NOMO-1 treated with dmso at 0.1 percent for 144 hours (cell line): ENCODE results near the gene NPHP4.
"Not testable (repeated sequence)": the region's sequence is repeated elsewhere in the genome, so short reads cannot be mapped to it uniquely, and the experiment has no call there.

Experiments used
- DNase-seq: peaks from one replicate; lab custom pipeline; 2025; ENCODE audit not compliant: unreplicated experiment; lab: John Stamatoyannopoulos, UW

Gene NPHP4

DNA sequence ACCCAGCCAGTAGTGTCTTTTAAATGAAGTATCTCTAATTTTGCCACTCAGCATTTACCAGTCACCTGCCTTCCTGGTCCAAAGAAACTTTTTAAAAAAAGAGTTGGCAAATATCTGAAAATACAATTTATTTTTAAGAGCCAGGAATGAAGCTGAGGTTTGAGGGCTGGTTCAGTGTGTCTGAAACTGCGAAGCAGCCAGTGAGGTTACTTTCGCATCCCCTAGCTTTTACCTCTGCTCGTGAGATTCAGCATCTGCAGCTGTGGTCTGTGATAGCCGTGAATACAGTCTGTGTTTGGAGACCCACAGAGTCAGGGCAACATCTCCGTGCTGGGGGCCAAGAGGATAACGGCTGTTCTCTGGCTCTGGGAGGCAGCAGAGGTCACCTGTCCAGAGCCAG, 32.2 kb upstream of the NPHP4 start:
- no peak for DNase-seq

DNA sequence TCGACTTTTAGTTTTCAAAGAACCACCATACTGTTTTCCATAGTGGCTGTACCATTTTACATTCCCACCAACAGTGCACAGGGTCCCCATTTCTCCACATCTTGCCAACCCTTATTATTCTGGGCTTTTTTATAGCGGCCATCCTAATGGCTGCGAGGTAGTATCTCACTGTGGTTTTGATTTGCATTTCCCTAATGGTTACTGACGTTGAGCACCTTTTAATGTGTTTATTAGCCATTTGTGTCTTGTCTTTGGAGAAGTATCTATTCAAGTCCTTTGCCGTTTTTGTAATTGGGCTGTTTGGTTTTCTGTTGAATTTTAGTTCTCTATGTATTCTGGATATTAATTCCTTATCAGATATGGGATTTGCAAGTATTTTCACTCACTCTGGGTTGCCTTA, 31.1 kb upstream of the NPHP4 start:
- DNase-seq, result no peak

DNA sequence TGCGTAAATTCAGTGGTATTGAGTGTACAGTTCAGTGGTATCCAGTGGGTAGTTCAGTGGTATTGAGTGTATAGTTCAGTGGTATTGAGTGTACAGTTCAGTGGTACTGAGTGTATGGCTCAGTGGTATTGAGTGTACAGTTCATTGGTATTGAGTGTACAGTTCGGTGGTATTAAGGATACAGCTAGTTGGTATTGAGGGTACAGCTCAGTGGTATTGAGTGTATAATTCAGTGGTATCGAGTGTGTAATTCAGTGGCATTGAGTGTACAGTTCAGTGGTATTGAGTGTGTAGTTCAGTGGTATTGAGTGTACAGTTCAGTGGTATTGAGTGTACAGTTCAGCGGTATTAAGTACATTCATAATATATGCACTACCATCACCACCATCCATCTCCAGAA, 30.0 kb upstream of the NPHP4 start:
- DNase-seq, result no peak

DNA sequence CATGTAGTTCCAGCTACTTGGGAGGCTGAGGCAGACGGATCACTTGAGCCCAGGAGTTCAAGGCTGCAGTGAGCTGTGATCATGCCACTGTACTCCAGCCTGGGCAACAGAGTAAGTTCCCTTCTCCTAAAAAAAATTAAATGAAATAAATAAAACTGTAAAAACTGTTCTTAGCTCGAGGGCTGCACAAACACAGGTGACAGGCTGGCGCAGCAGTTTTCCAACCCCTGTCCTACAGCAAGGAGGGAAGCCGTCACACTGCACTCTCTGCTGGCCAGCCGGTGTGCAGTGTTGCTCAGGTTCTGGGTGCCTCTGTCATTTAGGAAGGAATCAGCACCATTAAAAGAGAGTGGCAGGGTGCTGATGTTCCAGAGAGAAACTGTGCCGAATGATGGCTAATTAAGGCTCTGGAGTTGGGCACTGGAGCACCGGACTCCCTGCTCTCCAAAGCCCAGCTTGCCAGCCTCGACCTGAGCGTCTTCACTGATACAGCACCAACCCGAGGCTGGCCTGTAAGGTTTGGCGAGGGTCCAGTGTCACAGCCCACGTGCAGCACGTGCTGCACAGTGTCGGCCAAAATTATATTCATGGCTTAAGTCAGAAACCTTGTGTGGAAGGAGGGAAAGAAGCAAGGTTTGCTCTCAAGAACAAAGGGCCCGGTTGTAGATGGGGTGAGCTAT, 27.1 kb upstream of the NPHP4 start:
- DNase-seq, result no peak

DNA sequence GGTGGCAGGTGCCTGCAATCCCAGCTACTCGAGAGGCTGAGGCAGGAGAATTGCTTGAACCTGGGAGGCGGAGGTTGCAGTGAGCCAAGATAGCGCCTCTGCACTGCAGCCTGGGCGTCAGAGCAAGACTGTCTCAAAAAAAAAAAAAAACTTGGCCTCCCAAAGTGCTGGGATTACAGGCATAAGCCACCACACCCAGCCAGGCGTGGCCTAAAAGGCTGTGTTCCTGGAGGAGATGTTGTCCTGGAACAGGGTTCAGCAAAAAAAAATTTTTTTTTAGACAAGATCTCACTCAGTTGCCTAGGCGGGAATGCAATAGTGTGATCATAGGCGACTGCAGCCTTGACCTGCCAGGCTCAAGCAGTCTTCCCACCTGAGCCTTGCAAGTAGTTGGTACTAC, 25.4 kb upstream of the NPHP4 start:
- DNase-seq, result not testable (repeated sequence)

DNA sequence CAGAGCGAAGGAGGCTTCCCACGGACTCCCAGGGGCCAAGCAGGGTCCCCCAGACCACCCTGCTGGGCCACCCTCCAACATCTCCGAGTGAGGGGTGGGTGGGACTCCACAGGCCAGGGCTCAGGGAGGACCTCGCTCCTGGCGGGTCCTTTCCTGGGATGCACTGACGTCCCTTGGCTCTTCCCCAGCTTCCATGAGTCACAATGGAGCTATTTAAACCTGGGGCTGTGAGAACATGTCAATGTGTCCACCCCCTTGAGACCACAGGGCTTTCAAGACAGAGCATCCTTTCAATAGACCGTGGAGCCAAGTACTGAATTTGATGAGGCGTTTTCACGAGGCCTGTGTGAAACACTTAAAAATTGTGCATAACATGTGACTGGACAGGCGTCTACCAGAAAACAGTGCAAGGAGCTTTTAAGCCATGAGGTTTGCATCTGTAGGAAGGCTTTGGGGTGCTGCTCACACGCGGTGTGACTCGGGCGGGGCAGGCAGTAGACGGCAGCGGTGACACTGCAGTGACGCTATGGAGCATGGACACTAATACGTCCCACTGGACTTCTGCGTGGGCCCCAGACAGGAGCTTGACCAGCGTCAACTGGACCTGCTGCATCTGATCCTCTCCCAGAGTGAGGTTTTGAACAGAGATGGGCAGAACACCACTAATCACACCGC, 24.1 kb upstream of the NPHP4 start:
- no peak for DNase-seq

DNA sequence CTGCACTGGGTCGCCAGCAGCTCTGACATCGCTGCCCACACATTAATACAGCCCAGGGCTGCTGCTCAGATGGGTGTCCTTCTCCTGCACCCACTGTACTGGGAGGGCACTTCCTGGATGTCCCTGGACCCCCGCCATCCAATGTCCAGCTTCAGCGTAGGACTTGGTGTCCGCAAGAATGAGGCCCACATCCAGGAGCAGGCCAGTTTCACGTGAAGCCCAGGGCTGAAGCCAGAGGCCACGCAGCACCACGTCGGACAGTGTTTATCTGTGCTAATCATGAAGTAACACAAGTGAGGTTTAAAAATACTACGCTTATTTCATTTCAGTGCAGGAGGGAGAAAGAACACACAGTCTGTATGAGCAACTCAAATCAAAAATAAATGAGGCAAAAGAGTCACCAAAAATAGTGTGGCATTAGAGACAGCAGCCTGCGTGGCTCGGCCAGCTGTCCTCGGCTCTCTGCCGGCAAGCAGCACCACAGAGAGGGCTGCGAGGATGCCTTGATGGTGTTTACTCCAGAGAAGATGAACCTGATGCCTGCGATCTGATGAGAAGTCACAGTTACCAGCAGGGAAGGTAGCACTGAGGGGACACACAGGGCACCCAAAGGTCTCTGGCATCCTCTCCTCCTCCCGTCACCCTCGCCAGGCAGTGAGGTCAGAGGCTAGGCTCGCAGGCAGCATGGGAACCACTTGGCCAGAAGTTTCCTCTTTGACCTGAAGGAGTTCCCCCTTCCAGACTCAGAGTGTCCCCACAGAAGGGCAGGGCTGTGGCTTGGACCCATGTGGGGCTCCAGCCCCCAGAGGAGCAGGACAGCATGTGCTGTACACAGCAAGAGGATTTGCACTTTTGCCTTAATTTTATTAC, 22.1 kb upstream of the NPHP4 start:
- no peak for DNase-seq

DNA sequence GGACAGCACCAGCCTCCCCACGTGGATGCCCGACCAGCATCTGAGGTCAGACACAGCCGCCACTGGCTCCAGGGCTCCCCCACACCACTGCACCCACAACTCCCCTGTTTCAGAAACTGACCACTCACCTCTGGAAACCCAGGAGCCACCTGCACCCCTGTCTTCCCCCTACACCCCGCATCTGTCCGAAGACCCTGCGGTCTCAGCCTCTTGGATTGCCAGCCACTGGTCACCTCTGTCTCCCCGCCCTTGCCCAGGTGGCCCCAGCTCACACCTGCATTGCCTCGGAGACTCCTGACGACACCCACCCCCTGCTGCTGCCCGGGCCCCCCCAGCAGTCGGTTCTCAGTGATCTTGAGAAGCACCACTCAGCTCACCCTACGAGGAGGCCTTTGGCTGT, 21.3 kb upstream of the NPHP4 start:
- no peak for DNase-seq

DNA sequence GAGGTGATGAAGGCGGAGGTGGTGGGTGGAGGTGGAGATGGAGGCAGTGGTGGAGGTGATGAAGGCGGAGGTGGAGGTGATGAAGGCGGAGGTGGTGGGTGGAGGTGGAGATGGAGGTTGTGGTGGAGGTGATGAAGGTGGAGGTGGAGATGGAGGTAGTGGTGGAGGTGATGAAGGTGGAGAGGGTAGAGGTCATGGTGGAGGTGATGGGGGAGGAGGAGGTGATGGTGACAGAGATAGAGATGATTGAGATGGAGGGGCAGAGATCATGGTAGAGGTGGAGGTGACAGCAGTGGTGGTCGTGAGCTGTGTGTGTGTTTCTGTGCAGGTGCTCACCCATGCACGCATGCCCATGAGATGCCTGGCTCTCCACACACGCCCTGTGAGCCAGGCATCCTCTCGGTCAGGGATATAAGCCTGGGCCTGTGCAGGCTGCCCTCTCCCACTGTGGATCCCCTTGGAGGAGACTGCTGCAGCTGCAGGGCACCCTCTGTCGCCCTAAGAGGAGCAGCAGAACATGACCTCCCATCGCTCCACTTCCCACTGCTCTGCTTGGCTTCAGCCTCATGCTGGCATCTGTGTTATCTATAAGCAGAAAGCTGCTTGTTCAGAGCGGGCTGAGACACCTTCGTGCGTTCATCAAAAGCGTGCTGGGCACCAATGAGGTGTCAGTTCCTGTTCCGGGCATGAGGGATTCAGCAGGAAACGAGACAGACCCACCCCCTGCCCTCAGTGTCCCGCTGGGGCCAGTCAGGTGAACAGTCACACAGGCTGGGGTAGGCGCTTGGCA, 20.5 kb upstream of the NPHP4 start:
- no peak for DNase-seq

DNA sequence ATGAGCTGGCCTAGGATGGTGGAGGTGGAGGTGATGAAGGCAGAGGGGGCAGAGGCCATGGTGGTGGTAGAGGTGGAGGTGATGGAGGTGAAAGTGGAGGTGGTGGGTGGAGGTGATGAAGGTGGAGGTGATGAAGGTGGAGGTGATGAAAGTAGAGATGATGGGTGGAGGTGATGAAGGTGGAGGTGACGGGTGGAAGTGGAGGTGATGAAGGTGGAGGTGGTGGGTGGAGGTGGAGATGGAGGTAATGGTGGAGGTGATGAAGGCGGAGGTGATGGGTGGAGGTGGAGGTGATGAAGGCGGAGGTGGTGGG, 19.7 kb upstream of the NPHP4 start:
- no peak for DNase-seq

DNA sequence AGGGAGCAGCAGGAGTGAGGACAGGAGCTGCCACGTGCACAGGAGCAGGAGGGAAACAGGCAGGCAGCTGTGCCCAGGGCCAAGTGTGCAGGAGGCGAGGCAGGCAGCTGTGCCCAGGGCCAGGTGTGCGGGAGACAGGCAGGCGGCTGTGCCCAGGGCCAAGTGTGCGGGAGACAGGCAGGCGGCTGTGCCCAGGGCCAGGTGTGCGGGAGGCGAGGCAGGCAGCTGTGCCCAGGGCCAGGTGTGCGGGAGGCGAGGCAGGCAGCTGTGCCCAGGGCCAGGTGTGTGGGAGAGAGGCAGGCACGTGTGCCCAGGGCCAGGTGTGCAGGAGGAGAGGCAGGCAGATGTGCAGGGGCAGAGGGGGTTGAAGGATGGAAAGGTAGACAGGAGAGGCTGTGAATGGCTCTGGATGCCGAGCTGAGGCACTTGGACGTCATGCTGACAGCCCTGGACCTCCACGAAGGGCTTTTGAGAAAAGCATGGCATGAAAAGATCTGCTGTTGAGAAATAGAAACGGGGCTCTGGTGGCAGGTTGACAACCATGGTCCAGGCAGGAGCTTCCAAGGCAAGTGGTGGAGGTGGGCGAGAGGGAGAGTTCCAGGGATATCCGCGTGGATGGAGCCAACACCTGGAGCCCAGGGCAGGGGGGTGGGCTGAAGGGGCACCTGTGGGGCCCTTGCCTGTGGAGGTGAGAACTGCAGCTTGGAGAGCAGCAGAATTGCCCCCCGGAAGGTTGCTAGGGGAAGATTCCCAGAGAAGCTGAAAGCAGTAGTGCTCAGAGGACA, 19.1 kb upstream of the NPHP4 start:
- DNase-seq, result no peak

DNA sequence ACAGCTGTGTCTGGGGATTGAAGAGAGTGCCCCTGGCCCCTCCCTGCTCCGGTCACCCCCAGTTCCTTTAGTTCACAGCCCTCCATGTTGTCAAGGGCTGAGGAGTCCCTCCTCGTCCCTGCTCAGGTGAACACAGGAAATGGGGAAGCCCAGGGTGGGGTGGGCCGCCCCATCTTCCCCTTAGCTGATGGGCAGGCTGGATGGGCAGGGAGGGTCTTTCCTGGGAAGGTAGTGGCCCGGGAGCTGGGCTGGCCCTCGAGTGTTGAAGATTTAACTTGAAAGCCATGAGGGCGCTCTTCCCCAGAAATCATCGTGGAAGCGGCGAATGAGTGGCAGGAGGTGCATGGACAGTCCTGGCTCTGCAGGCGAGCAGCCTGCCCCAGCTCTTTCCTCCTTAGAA, 18.3 kb upstream of the NPHP4 start:
- no peak for DNase-seq

DNA sequence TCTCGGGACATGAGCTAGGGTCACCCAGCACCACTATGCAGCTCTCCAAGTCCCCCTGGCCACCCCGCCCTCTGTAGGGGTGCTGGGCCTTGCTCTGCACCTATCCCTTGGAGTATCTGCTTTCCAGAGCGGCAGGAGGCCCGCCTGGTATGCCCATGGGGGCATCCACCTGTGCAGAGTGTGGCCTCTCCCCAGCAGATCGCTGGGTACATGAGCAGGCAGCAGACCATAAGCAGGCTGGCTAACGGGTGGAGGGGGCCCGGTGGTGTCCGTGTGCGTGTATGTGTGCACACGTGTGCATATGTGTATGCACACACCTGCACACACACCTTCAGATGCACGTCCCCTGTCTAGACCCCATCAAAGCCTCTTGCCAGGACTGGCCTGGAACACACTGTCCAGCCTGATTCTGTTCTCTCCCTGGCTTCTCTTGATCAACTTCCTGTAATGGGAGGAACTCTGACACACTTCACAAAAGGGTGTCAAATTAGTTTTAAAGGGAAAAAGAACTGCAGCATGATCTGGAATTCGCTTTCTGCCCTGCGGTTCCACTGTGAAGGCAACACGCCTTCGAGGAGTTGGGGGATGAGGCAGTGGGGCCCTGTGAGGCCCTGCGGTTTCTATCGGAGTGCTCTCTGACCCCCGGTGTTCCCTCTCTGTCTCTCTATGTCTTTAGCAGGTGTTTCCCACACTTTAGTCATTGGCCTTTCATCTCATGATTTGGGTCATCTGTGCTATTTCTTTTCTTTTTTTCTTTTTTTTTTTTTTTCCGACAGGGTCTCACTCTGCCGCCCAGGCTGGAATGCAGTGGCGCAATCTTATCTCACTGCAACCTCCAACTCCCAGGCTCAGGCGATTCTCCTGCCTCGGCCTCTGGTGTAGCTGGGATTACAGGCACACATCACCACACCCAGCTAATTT, 17.2 kb upstream of the NPHP4 start:
- DNase-seq, result no peak

DNA sequence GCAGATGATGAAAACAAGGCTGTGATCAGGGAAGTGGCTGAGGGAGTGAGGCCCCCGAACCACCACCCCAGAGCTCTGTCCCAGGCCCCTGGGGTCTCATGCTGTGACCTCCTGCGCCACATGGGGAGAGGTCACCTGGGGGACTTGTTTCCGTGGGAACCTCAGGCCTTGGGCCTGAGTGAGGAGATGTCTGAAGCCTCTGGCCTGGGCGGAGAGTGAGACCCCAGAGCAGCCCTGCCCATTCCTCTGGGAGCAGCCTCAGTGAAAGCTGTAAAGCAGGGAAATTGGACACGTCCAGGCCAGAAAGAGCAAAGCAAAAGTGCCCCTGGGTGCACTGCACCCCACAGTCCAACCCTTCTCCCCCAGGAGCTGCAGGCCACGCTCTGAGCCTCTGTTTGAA, 16.5 kb upstream of the NPHP4 start:
- DNase-seq, result no peak

DNA sequence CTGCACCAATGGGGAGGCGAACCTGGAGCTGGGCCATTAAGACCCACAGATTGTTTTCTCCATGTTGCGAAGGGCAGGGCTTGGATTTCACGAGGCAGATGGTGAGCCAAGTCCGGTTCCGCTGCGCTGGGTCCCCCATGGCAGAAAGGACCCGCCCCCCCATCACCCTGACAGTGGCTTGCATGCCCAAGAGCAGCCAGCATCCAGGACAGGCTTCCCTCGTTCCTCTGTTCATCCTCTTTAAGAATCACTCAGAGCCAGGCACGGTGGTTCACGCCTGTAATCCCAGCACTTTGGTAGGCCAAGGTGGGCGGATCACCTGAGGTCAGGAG, 15.8 kb upstream of the NPHP4 start:
- no peak for DNase-seq

DNA sequence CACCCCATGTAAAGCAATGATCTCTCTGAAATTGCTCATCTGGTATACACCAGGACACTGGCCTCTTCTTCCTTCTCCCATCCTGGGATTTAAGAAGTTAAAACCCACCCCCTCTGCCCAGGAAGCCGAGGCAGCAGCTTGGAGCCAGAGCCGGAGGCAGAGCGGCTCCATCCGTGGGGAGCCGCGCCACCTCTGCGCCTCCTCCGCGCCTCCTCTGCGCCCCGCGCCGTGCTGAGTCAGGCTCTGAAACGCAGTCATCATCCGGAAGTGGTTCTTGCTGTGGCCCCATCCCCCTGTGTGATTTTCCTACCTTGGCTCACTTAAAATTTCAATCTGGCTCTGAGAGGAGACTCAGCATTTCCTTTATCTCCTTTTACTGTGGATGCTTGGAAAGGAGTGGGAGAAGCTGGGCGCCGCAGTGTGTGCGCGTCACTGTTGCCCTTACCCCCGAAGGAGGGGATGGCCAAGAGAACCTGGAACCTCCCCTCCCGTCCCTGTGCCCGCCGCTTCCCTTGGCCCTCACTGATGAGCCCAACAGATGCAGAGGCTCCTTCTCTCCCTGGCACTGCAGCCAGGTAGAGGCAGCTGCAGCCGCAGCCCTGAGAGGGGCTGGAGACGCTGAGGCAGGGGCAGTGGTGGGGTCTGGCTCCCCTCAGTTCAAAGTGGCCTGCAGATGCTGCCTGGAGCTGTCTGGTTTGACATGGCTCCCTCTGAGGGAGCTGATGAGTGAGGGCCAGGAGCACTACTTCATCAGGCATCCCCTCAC, 15.3 kb upstream of the NPHP4 start:
- no peak for DNase-seq

DNA sequence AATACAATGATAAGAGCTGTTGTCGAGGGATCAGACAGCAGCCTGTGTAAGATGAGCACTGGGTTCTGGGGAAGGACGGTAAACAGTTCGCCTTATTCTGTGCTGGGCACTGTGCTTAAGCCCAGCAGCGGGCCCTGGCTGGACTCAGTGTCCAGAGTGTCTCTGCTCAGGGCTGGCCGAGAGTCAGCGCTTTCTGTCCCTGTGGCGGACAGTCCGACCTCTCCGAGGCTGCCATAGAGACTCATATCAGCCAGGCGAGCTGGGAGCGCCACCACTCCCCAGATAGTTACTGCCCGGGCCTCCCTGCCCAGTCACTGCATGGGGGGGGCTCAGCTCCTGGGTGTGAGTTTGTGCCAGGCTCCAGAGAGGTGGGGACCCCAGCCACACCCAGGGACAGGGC, 14.7 kb upstream of the NPHP4 start:
- DNase-seq, result no peak

DNA sequence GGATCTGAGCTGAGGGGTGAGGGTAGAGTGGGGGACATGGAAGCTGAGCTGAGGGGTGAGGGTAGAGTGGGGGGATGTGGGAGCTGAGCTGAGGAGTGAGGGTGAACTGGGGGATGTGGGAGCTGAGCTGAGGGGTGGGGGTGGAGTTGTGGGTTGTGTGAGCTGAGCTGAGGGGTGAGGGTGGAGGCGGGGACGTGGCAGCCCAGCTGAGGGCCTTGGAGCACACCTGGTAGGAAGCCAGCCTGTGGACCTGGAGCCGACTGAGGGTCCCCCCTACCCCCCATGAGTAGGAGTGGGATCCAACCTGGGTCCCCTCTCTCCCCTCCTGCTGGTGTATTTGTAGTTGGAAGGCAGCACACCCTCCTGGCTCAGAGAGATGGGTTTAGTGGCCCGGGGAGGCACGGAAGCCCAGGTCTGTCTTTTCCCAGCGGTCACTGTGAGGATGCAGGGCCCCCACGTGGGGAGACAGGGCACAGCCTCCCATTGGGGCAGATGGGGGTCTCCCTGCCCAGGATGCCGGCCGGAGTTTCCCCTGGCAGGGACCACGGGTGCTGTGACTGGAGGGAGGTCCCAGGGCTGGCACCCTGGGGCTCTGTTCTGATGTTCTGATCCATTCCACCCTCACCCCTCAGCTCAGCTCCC, 13.2 kb upstream of the NPHP4 start:
- DNase-seq, result no peak
